Retina (tissue), 1 donor: ENCODE results near the gene FLG.
"Not testable (repeated sequence)": the region's sequence is repeated elsewhere in the genome, so short reads cannot be mapped to it uniquely, and the experiment has no call there.

Experiments
- DNase-seq: peaks from one replicate; pipeline ENCODE4 v3.0.0-alpha.2; 2016

FLG gene

DNA sequence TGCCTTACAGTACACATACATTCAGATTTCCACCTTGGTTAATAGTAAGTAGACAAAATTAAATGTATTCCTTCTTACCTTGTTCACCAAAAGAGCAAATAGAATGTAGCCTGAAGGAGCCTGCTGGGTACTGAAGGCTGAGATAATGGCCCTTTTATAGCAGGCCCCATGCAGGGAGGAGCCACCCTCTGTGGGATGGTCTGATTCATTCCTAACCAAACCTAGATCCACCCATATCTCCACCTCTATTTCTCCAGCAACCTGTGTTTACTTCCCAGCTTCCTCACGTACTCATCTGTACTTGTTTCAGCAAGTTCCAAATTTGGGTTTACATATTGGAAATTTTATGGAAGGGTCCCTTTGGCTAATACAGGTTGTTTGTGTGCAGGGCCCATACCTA is at the start of gene FLG:
Gene FLG (minus strand): TSS at position 129 of the 400 bp plus-strand sequence. CDS start 9,783 bp downstream, outside the sequence.
- DNase-seq: no peak

DNA sequence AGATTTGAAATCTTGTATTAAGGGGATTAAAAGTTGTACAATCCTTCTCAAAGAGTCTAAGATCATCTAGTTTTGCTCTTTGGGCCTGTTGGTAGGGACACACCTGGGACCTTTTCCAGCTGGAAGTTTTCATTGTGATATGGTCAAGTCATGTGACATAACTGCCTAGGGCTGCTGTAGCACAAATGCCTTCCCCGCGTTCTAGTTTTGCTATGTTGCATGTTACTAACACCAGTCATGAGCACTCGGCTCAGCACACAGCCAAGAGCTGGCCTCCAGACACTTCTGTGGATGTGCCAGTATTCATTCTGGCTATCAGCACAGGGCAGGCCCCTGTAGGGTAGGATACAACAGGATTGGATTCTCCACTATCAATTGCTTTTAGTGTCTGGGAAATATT is 49.4 kb upstream of the FLG start:
- DNase-seq: no peak

DNA sequence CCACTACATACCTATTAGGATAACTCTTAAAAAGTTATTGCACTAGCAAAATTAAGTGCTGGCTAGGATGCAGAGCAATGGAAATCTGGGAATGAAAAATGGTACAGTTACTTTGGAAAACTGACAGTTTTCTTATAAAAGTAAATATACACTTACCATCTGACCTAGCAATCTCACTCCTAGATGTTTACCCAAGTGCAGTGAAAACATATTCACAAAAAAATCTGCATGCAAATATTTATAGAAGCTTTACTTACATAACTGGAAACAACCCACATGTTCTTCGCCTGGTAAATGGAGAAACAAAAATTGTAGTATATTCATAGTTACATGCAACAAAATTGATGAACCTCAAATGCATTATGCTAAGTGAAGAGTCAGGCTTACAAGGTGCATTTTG is 47.6 kb upstream of the FLG start:
- DNase-seq: no peak

DNA sequence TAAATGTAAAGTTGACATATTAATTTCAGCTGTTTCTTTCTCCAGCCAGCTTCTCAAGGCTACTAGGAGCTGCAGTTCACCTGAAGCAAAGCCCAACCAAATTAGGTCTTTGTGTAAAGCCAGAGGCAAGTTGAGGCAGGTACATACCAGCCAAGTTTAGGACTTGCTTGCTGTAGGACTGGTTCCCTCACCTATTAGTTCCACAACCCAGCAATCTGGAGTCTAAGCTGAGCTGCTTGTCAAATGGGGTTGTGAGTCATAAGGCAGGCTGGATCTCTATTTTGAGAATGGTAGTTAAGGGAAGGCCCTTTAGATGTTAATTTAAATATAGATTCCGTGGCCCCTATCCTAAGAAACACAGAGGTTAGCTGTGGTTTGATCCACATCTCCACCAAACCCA is 42.4 kb upstream of the FLG start:
- DNase-seq: no peak

DNA sequence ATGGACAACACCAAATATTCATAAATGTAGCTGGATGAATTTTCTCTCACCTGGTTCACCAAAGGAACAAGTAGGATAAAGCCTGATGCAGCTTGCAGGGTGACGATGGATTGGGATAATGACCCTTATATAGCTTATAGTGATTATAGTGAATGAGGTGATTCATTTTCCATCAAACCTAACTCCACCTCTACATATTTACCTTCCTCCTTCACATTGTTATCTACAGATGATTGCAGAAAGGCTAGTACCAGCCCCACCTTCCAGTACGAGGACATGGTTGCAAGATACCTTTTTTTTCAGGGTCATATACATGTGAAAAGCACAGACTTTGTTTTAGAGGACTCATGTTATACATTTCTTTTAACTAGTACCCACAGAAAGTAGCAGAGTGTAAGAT is 34.9 kb upstream of the FLG start, which contains the start of gene FLG2:
Gene FLG2 (minus strand): TSS at position 101 of the 400 bp plus-strand sequence. CDS start 1,122 bp downstream, outside the sequence.
- DNase-seq: no peak

DNA sequence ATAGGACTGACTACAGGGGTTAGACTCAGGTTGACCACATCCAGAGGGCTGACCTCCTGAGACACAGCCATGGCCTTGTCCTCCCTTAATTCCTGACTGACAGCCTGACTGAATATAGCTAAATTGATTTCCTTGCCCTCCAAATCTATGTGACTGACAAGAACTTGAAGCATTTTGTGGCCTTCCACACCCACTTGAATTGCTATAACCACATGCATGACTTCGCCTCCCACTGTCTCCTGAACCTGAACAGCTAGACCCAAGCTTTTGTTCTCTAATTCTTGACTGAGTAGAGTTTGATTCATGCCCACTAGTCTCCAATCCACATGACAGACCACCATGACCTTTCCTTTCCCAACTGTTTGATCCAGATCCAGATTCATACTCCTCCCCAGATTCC is 31.7 kb upstream of the FLG start:
- no peak for DNase-seq

DNA sequence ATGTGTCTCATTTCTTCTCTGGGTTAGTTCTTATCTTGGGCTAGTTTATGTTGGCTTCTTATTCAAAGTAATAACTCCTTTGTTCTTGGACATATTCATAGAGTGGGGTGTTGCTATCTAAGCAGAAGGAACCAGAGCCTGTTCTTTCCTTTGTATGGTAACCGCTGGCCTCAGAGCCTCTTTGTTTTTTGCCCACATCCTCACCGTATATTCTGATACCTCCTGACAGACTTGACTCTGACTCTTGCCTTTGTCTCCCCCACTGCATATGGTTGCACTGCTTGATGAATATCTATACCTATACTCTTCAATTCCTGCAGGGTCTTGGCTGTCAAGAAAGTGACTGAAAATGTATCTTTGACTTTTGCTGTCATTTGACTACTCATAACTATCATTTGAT is 24.6 kb upstream of the FLG start:
- no peak for DNase-seq

DNA sequence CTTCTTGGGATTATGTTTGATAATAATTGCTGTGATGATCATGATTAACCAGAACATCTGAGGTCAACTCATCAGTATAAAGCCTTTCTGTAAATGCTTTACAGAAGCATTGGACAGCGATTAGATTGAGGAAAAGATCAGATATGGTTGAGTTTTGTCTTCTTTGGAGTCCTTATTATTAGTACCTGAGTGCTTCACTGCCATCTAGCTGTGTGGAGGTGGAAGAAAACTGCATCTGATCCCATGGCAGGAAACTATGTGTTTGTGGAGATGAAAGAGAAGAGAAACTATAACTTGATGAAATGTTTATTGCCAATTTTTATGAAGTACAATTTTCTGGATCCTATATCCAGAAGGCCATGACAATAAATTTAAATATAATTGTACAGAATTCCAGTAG is 23.4 kb upstream of the FLG start:
- DNase-seq: no peak

DNA sequence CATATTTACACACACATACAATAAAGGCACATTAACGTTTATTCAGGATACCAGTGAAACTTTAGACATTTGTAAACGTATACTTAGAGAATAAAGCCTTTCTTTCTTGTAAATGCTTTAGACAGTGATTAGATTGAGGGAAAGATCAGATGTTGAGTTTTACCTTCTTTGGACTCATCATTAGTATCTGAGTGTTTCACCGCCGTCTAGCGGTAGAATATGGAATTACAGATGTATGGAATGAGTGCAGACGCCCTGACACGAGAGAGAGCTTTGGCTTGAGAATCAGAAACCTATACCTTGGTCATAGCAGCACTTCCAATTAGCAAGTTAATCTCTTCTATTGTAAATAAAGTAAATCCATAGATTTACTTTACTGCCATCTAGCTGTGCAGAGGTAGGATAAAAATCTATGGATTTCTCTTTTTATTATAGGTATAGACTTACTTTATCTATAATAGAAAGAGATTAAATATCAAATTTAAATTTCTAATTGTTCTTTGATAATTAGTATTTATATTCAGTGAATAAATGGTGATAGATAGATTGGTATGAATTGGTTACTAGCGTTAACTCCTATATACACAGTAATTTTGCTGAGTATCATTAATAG is 22.2 kb upstream of the FLG start:
- DNase-seq: peak; percentile 36

DNA sequence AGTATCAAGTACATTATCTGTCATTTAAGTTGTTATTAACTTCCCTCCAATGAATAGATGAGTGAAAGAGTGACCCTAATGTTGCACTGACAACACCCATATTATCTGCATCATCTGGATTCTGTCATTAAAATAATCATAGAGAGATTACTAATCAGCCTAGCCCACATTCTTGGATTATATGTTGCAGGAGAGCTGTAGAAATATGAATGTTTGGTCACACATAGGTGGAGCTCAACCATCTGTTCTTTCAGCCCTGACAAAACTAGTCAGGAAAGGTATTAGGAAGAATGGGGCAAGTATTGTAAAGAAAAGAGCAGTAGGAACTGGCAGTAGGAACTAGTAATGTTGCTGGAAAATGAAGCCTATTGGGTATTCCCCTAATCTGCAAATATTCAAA is 19.4 kb upstream of the FLG start:
- DNase-seq: no peak

DNA sequence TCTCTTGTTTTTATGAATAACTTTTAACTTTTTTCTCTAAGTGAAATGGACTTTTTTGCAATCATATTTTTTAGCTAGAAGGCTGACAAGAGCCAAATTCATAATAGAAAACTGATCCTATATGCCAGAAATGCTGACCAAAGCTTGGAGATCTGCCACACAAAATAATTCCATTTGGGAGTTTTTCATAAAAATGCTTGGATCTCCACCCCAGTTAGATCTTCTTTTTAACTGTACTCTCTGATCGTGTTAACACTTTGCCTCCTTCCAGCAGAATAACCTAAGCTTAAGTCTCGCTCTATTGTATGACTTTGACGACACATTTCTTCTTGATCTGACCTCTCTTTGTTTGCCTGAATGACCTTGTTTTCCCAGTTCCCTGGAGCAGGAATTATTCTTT is 18.0 kb upstream of the FLG start:
- no peak for DNase-seq

DNA sequence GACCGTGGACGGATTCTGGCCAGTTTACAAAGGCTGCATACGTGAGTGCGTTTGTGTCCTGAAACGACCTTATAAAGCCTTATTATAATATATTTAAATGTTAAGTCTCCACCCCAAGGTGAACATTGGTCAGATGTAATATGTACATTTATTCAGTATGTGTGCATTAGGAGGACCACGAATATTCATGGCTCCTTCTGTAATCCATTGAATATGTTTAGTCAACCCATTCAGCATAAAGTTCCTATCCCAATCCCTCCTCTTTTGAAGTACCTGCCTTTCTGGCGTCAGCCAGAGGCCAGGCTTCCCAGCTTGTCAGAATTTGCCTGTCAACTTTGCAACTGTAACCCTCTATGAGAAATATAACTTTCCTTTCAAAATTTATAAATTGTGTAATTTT is 10.4 kb upstream of the FLG start:
- DNase-seq: no peak

DNA sequence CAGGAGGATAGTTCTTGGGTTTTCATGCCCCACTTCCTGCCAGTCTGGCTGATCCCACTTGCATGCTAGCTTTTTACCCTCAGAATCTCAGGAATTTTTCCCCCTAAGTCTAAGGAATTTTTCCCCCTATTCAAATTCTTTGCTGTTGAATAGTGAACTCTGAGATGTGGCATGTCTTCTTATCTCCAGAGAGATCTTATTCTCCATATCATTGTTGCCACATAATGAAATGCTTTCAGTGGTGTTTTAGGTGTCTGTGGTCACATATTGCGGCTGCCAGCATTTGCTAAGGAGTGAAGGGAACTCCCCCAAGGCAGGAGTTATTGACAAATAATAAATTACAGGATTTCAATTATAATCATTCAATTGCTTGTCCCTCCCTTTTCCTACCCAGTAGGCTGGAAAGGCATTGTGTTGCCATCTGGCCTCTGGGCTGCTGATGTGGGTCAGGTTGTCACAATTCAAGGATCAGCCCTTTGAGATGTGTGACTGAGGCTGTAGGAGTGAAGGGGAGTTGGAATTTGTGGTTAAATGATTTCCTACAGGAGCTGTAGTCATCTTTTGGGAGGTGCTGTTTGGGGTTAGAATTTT is 3.9 kb upstream of the FLG start:
- peak; percentile 51 for DNase-seq

DNA sequence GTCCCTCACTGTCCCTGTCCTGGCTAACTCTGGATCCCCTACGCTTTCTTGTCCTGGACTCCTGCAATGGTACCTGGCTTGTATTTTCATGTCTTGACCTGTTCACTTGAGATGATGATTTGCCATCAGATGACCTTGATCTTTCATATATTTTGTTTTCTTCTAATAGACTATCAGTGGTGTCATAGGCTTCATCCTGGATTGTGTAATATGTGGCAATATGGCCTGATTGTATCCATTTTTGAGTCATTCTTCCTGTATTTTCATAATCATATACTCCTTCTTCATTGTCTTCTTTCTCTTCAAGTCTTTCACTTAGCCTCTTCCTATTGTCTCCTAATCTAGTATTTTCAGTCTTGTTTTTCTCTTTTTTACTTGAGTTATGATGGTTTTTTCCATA is 11.1 kb downstream of the FLG start:
- no peak for DNase-seq

DNA sequence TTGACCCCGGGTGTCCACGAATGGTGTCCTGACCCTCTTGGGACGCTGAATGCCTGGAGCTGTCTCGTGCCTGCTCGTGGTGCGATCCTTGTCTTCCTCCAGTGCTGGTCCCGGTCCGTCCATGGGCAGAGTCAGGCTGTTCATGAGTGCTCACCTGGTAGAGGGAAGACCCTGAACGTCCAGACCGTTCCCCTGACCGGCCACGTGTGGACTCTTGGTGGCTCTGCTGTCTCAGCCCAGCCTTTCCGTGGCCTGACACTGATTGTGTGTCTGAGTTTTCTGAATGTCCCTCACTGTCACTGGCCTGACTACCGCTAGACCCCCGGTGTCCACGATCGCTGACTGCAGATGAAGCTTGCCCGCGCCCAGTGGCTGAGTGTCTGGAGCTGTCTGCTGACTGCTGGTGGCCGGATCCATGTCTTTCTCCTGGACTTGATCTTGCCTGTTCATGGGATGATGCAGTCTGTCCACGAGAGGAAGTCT is 11.7 kb downstream of the FLG start:
- DNase-seq: no peak

DNA sequence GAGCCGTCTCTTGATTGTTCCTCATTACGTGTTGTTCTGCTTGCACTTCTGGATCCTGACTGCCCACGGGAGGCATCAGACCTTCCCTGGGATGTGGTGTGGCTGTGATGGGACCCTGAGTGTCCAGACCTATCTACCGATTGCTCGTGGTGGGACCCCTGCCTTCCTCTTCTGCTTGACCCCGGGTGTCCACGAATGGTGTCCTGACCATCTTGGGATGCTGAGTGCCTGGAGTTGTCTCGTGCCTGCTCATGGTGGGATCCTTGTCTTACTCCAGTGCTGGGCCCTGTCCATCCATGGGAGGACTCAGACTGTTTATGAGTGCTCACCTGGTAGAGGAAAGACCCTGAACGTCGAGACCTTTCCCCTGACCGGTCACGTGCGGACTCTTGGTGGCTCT is 12.9 kb downstream of the FLG start:
- not testable (repeated sequence) for DNase-seq

DNA sequence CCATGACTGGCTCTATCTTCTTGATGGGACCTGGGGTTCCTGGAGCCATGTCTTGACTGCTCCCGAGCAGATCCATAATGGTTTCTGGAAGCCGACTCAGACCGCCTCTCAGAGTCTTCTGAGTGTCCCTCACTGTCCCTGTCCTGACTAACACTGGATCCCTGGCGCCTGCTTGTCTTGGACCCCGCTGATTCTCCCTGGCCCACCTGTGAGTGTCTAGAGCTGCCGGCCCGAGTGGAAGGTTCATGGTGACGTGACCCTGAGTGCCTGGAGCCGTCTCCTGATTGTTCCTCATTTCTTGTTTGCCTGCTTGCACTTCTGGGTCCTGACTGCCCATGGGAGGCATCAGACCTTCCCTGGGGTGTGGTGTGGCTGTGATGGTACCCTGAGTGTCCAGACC is 15.1 kb downstream of the FLG start:
- no peak for DNase-seq

DNA sequence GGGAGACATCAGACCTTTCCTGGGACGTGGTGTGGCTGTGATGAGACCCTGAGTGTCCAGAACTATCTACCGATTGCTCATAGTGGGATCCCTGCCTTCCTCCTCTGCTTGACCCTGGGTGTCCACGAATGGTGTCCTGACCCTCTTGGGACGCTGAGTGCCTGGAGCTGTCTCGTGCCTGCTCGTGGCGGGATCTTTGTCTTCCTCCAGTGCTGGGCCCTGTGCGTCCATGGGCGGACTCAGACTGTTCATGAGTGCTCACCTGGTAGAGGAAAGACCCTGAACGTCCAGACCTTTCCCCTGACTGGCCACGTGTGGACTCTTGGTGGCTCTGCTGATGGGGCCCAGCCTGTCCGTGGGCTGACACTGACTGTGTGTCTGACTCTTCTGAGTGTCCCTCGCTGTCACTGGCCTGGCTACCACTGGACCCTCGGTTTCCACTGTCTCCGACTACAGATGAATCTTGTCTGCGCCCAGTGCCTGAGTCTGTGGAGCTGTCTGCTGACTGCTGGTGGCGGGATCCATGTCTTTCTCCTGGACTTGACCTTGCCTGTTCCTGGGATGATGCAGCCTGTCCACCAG is 15.6 kb downstream of the FLG start:
- DNase-seq: not testable (repeated sequence)

DNA sequence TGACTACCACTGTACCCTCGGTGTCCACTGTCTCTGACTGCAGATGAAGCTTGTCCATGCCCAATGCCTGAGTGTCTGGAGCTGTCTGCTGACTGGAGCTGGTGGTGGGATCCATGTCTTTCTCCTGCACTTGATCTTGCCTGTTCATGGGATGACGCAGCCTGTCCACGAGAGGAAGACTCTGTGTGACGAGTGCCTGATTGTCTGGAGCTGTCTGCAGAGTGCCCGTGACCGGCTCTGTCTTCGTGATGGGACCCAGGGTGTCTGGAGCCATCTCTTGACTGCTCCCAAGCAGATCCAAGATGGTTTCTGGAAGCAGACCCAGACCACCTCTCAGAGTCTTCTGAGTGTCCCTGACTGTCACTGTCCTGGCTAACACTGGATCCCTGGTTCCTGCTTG is 16.3 kb downstream of the FLG start:
- not testable (repeated sequence) for DNase-seq

DNA sequence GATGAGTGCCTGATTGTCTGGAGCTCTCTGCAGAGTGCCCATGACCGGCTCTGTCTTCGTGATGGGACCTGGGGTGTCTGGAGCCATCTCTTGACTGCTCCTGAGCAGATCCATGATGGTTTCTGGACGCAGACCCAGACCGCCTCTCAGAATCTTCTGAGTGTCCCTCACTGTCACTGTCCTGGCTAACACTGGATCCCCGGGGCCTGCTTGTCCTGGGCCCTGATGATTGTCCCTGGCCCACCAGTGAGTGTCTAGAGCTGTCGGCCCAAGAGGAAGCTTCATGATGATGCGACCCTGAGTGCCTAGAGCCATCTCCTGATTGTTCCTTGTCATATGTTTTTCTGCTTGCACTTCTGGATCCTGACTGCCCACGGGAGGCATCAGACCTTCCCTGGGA is 17.1 kb downstream of the FLG start:
- DNase-seq: not testable (repeated sequence)

DNA sequence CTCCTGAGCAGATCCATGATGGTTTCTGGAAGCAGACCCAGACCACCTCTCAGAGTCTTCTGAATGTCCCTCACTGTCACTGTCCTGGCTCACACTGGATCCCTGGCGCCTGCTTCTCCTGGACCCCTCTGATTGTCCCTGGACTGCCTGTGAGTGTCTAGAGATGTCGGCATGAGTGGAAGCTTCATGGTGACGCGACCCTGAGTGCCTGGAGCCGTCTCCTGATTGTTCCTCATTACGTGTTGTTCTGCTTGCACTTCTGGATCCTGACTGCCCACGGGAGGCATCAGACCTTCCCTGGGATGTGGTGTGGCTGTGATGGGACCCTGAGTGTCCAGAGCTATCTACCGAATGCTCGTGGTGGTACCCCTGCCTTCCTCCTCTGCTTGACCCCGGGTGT is 18.9 kb downstream of the FLG start:
- DNase-seq: not testable (repeated sequence)

DNA sequence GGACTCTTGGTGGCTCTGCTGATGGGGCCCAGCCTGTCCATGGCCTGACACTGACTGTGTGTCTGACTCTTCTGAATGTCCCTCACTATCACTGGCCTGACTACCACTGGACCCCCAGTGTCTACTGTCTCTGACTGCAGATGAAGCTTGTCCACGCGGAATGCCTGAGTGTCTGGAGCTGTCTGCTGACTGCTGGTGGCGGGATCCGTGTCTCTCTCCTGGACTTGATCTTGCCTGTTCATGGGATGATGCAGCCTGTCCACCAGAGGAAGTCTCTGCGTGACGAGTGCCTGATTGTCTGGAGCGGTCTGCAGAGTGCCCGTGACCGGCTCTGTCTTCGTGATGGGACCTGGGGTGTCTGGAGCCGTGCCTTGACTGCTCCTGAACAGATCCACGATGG is 20.3 kb downstream of the FLG start:
- DNase-seq: not testable (repeated sequence)

DNA sequence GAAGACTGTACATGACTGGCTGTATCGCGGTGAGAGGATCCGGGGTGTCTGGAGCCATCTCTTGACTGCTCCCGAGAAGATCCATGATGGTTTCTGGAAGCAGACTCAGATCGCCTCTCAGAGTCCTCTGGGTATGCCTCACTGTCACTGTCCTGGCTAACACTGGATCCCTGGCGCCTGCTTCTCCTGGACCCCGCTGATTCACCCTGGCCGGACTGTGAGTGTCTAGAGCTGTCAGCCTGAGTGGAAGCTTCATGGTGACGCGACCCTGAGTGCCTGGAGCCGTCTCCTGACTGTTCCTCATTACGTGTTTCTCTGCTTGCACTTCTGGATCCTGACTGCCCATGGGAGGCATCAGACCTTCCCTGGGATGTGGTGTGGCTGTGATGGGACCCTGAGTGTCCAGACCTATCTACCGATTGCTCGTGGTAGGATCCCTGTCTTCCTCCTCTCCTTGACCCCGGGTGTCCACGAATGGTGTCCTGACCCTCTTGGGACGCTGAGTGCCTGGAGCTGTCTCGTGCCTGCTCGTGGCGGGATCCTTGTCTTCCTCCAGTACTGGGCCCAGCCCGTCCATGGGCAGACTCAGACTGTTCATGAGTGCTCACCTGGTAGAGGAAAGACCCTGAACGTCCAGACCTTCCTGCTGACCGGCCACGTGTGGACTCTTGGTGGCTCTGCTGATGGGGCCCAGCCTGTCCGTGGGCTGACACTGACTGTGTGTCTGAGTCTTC is 21.7 kb downstream of the FLG start:
- DNase-seq: not testable (repeated sequence)

DNA sequence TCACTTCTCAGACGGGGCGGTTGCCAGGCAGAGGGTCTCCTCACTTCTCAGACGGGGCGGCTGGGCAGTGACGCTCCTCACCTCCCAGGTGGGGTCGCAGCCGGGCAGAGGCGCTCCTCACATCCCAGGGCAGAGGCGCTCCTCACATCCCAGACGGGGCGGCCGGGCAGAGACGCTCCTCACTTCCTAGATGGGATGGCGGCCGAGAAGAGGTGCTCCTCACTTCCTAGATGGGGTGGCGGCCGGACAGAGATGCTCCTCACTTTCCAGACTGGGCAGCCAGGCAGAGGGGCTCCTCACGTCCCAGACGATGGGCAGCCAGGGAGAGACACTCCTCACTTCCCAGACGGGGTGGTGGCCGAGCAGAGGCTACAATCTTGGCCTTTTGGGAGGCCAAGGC is 68.6 kb downstream of the FLG start:
- not testable (repeated sequence) for DNase-seq
